ENCODE measurements around the gene RAB20. TPM values are rescaled to one million over a fixed set of nuclear protein-coding genes. Genes with fewer than 3 reads are reported as not detected.

The RAB20 gene
- total and polyA plus RNA-seq, 9 of the 15 experiments (the other 6 are each of a cell fraction or from before 2014, with no cell fraction given): 0.62 to 9.2 (median 5.4) TPM

- Histone ChIP-seq H3K27me3 (ENCODE audit: control insufficient read depth in 2 of 2, insufficient read depth in 2 of 2, low read length in 2 of 2) (no peaks in the 10 kb centered on the region; a peak in 1 of 5 replicates), H3K9me3 (replicated peaks; ENCODE audit: control insufficient read depth, insufficient read depth, low read depth, low read length) (0 out of 2 replicates have a peak, but pooled peaks cover 1% of the 10 kb centered on the region), H2AFZ (ENCODE audit: low read depth, low read length) (no peak overlapping the region), H3K36me3 (ENCODE audit: control insufficient read depth, insufficient read depth, low read length) (no peaks in the 10 kb centered on the region), H4K20me1 (replicated peaks; ENCODE audit: control insufficient read depth, insufficient read depth, low read length) (no peaks in the 10 kb centered on the region), H3K4me2 (ENCODE audit: insufficient read depth, low read length) (no peak overlapping the region), H3K27ac (ENCODE audit: extremely low read depth, low read depth, low read length) (no peak overlapping the region), H3K4me3 (no peak overlapping the region), H3K4me1 (replicated peaks in 1 of 2; ENCODE audit: control insufficient read depth in 2 of 2, insufficient read depth in 2 of 2, low read length in 2 of 2) (peaks cover 0 to 17% of the 10 kb centered on the region in 2 experiments; a peak in 2 of 5 replicates), H3K79me2 (ENCODE audit: control insufficient read depth, insufficient read depth, low read length) (no peaks in the 10 kb centered on the region), H3K9me1 (ENCODE audit: control insufficient read depth, insufficient read depth, low read length) (peaks cover 3% of the 10 kb centered on the region), H3K9ac (ENCODE audit: insufficient read depth in 1 of 2, low read depth in 2 of 2, low read length in 2 of 2) (no peak overlapping the region)
- BruUV-seq (replicated peaks): no TSS peak
- WGBS (ENCODE audit: insufficient coverage, low coverage, missing lambda C conversion rate): 48% methylated on average over 2 of the region's 3 CpGs
- intact Hi-C loops (cut with micrococcal nuclease): no loop called here
- ChIA-PET POLR2A (no interaction called here), CTCF (ENCODE audit: low intra/inter-chr PET ratio) (no interaction called here)
- DNase-seq (ENCODE audit: extremely low read depth in 1 of 4, low spot score in 3 of 4): no peak
- no peak for ATAC-seq
- in situ Hi-C loops (cut with MboI): no loop called here
- FAIRE-seq: no peak
- no peak for TF ChIP-seq BRCA1 (IDR thresholded peaks at IDR 0.05)
- TF ChIP-seq BRCA1 (CRISPR knock-in tag; IDR thresholded peaks at IDR 0.05): no peak
Observed at GRCh38 chr13:110495376-110495775, 66.1 kb downstream of the RAB20 start.

GRCh38 chr13:110493613-110494012, 67.9 kb downstream of the RAB20 start:
- FAIRE-seq: no peak
- ChIA-PET POLR2A (interaction anchor here (0.9 kb wide), 1 partner anchor 8 kb away, joined by 5 read pairs; no protein-coding TSS in a partner anchor), CTCF (ENCODE audit: low intra/inter-chr PET ratio) (interaction anchor here (0.7 kb wide), 1 partner anchor 13 kb away, joined by 4 read pairs; no protein-coding TSS in a partner anchor)
- H3K9me3 ChIP-seq (replicated peaks; ENCODE audit: control insufficient read depth, insufficient read depth, low read depth, low read length): no peaks in the 10 kb centered on the region
- no peaks in the 10 kb centered on the region for H4K20me1 ChIP-seq (replicated peaks; ENCODE audit: control insufficient read depth, insufficient read depth, low read length)
- 27% methylated on average over 3 of the region's 9 CpGs for WGBS (ENCODE audit: insufficient coverage, low coverage, missing lambda C conversion rate)
- no peak for DNase-seq (ENCODE audit: extremely low read depth in 1 of 4, low spot score in 3 of 4)
- H3K9ac ChIP-seq (ENCODE audit: insufficient read depth in 1 of 2, low read depth in 2 of 2, low read length in 2 of 2): no peak overlapping the region
- ATAC-seq: no peak
- H3K4me2 ChIP-seq (ENCODE audit: insufficient read depth, low read length): no peak overlapping the region
- peaks cover 0 to 19% of the 10 kb centered on the region in 2 experiments; a peak in 2 of 5 replicates for H3K4me1 ChIP-seq (replicated peaks in 1 of 2; ENCODE audit: control insufficient read depth in 2 of 2, insufficient read depth in 2 of 2, low read length in 2 of 2)
- no peaks in the 10 kb centered on the region for H3K79me2 ChIP-seq (ENCODE audit: control insufficient read depth, insufficient read depth, low read length)
- H3K27me3 ChIP-seq (ENCODE audit: control insufficient read depth in 2 of 2, insufficient read depth in 2 of 2, low read length in 2 of 2): no peaks in the 10 kb centered on the region; a peak in 1 of 5 replicates
- no peak overlapping the region for H2AFZ ChIP-seq (ENCODE audit: low read depth, low read length)
- no peak overlapping the region for H3K27ac ChIP-seq (ENCODE audit: extremely low read depth, low read depth, low read length)
- TF ChIP-seq SFPQ (IDR thresholded peaks at IDR 0.05; ENCODE audit: low read depth, low read length): no peak
- no peak for TF ChIP-seq GTF2E2 (tag; IDR thresholded peaks at IDR 0.05)
- no peak for TF ChIP-seq CSDE1 (IDR thresholded peaks at IDR 0.05)
- no peak for TF ChIP-seq HLTF (IDR thresholded peaks at IDR 0.05)
- no peaks in the 10 kb centered on the region for H3K36me3 ChIP-seq (ENCODE audit: control insufficient read depth, insufficient read depth, low read length)
- intact Hi-C loops (cut with micrococcal nuclease) (no loop called here), in situ Hi-C loops (cut with MboI) (no loop called here)
- H3K4me3 ChIP-seq: no peak overlapping the region
- H3K9me1 ChIP-seq (ENCODE audit: control insufficient read depth, insufficient read depth, low read length): peaks cover 3% of the 10 kb centered on the region
- no TSS peak for BruUV-seq (replicated peaks)
